Calu3 (cell line): ENCODE measurements around the gene NLGN4X. TPM values are rescaled to one million over a fixed set of nuclear protein-coding genes. Genes with fewer than 3 reads are reported as not detected.
"Not testable (repeated sequence)": the region's sequence is repeated elsewhere in the genome, so short reads cannot be mapped to it uniquely, and the experiment has no call there.

Source experiments
- BruUV-seq: library from RNA; stranded (reverse); fragments of 400-500 nt; replicated peaks from 2 replicates; lab custom pipeline; 2021; lab: Mats Ljungman, UMichigan
- CTCF ChIA-PET: fragments of 300-600 bp; sonication (Branson Sonifier 250); formaldehyde crosslinking; loops from one replicate; lab custom pipeline; 2022; ENCODE audit warnings: antibody characterized with exemption; lab: Charles Lee
- DNase-seq: peaks from one replicate; pipeline ENCODE4 v3.0.0; 2022
- H3K27ac Mint-ChIP-seq: one replicate; pipeline ENCODE4 v1.8.0; 2022; ENCODE audit warnings: mixed read lengths; ENCODE audit not compliant: unreplicated experiment
- H3K27me3 Mint-ChIP-seq: one replicate; pipeline ENCODE4 v1.8.0; 2022; ENCODE audit warnings: mixed read lengths; ENCODE audit not compliant: unreplicated experiment
- H3K36me3 Mint-ChIP-seq: one replicate; pipeline ENCODE4 v1.8.0; 2022; ENCODE audit warnings: mild to moderate bottlenecking, moderate library complexity, mixed read lengths; ENCODE audit not compliant: insufficient read depth, unreplicated experiment
- H3K4me1 Mint-ChIP-seq: one replicate; pipeline ENCODE4 v1.8.0; 2022; ENCODE audit warnings: mild to moderate bottlenecking, low read depth, mixed read lengths; ENCODE audit not compliant: unreplicated experiment
- H3K4me3 Mint-ChIP-seq: one replicate; pipeline ENCODE4 v1.8.0; 2022; ENCODE audit warnings: mild to moderate bottlenecking, low read depth, moderate library complexity, mixed read lengths; ENCODE audit not compliant: unreplicated experiment
- H3K9me3 Mint-ChIP-seq: one replicate; pipeline ENCODE4 v1.8.0; 2022; ENCODE audit warnings: low read depth, mixed read lengths; ENCODE audit not compliant: unreplicated experiment
- CTCF ChIP-seq: fragments of 200-600 bp; IDR thresholded peaks from one replicate; pipeline ENCODE4 v1.8.0; 2022; ENCODE audit warnings: antibody characterized with exemption; ENCODE audit not compliant: unreplicated experiment
- intact Hi-C: fragments of 100-400 bp; cut with micrococcal nuclease; formaldehyde crosslinking; loops from one replicate; pipeline ENCODE4 v1.10.0; 2022; ENCODE audit not compliant: unreplicated experiment
- total RNA-seq: library from RNA; stranded (reverse); gene quantifications from 2 replicates; pipeline ENCODE4 v1.2.3, GENCODE V29; 2022

Gene NLGN4X
- total RNA-seq, 1 experiment from 2014 or later, result not detected

DNA sequence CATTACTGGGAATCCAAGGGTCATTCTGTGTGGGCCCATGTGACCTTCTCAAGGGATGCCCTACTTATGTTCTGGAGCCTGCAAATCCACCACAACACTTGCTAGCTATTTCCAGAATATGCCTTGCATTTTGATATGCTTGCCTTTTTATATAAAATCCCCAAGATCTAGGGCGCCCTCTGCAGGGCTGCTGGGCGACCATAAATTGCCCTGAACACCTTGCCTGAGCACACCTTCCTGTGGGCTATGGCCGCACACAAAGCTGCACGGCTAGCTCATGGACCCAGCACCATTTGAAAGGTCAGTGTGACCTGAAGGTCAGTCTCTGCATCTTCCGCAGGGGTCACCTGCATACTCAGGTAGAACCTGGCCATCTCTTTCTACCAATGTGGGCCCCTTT, 311.7 kb downstream of the NLGN4X start:
- no peaks in the 10 kb centered on the region for H3K4me1 Mint-ChIP-seq
- H3K9me3 Mint-ChIP-seq, result peaks cover 8% of the 10 kb centered on the region
- no peak overlapping the region for H3K27ac Mint-ChIP-seq
- CTCF ChIA-PET, result no interaction called here
- no peaks in the 10 kb centered on the region for H3K27me3 Mint-ChIP-seq
- intact Hi-C loops, result no loop called here
- no peak for DNase-seq
- H3K4me3 Mint-ChIP-seq, result no peak overlapping the region
- no TSS peak for BruUV-seq
- H3K36me3 Mint-ChIP-seq, result no peaks in the 10 kb centered on the region
- TF ChIP-seq CTCF, result no peak

GRCh38 chrX:5915783-5916182, 312.9 kb downstream of the NLGN4X start:
- TF ChIP-seq CTCF, result no peak
- Mint-ChIP-seq H3K27me3 (no peaks in the 10 kb centered on the region), H3K36me3 (no peaks in the 10 kb centered on the region), H3K4me1 (no peaks in the 10 kb centered on the region), H3K9me3 (peaks cover 8% of the 10 kb centered on the region), H3K27ac (no peak overlapping the region), H3K4me3 (no peak overlapping the region)
- CTCF ChIA-PET, result no interaction called here
- DNase-seq, result no peak
- no TSS peak for BruUV-seq
- intact Hi-C loops, result no loop called here

DNA sequence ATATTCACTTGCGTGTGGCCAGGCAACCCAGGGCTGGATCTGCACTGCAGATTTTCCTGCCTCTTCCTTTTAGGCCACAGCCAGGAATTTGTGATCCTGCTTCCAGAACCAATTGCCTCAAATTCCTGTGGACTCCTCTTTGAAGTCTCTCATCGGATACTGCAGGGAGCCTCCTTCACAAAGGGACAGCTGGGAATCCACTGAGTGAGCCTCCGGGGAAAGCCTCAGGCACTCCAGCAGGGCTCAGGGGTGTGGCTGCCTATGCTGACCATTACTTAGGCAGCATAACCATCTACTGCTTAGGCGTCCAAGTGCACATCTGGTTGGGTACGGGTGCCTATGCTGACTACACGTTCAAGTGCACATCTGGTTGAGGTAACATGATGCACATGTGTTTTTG, 321.5 kb downstream of the NLGN4X start:
- no peak for DNase-seq
- H3K36me3 Mint-ChIP-seq, result no peaks in the 10 kb centered on the region
- intact Hi-C loops, result no loop called here
- no peak overlapping the region for H3K27ac Mint-ChIP-seq
- no peak for TF ChIP-seq CTCF
- no peaks in the 10 kb centered on the region for H3K4me1 Mint-ChIP-seq
- peaks cover 6% of the 10 kb centered on the region for H3K9me3 Mint-ChIP-seq
- H3K4me3 Mint-ChIP-seq, result no peak overlapping the region
- CTCF ChIA-PET, result no interaction called here
- no peaks in the 10 kb centered on the region for H3K27me3 Mint-ChIP-seq
- no TSS peak for BruUV-seq

DNA sequence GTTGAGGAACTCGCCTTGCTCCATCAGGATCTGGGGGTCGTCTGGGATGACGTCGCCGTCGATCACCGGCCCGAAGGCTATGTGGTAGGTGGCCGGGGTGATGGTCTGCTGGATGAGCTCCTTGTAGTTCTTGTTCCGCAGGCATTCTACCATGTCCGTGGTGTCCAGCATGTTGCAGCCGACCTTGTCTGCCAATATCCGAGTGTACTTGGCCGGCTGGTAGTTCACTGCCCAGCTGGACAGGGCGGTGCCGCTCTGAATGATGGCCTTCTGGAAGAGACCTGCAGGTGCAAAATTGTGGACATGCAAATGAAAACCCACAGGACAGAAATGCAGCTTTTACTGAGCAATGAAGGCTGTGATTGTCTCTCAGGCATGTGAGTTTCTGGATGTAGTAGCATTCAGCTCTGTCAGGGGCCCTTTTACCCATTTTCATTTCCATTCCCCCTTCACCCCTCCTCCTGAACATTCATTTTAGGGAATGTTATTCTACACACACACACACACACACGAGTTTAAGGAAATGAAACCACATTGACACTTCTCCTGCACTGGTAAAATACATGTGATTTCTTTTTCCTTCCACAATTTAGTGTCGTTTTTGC, 325.0 kb downstream of the NLGN4X start:
- H3K9me3 Mint-ChIP-seq, result peaks cover 13% of the 10 kb centered on the region
- CTCF ChIA-PET, H3K4me3 Mint-ChIP-seq, H3K4me1 Mint-ChIP-seq, H3K27ac Mint-ChIP-seq, BruUV-seq, H3K36me3 Mint-ChIP-seq, DNase-seq, H3K27me3 Mint-ChIP-seq, intact Hi-C loops: not testable (repeated sequence)

- no TSS peak for BruUV-seq
- Mint-ChIP-seq H3K9me3 (peaks cover 7% of the 10 kb centered on the region), H3K27ac (no peak overlapping the region), H3K36me3 (no peaks in the 10 kb centered on the region), H3K4me3 (no peak overlapping the region), H3K27me3 (no peaks in the 10 kb centered on the region), H3K4me1 (no peaks in the 10 kb centered on the region)
- DNase-seq, result no peak
- TF ChIP-seq CTCF, result no peak
- intact Hi-C loops, result no loop called here
- CTCF ChIA-PET, result no interaction called here
These were observed 330.2 kb downstream of the NLGN4X start for GRCh38 chrX:5898463-5898862.
